Measurements from ENCODE around the gene RAPGEF1.

- no peak for TF ChIP-seq POLR2A (IDR thresholded peaks at IDR 0.05; ENCODE audit: low read length)
- TF ChIP-seq GATA1 (IDR thresholded peaks at IDR 0.05; ENCODE audit: low read depth, low read length) = no peak
Observed at GRCh38 chr9:131589993-131590392, 149.9 kb downstream of the RAPGEF1 start.
